ENCODE data around the gene CPN2. TPM values are rescaled to one million over a fixed set of nuclear protein-coding genes. Genes with fewer than 3 reads are reported as not detected.

The CPN2 gene
- total and polyA plus RNA-seq, 2 of the 13 experiments (the other 11 are each of a cell fraction or from before 2014, with no cell fraction given) = 26.7 to 27.7 TPM

DNA sequence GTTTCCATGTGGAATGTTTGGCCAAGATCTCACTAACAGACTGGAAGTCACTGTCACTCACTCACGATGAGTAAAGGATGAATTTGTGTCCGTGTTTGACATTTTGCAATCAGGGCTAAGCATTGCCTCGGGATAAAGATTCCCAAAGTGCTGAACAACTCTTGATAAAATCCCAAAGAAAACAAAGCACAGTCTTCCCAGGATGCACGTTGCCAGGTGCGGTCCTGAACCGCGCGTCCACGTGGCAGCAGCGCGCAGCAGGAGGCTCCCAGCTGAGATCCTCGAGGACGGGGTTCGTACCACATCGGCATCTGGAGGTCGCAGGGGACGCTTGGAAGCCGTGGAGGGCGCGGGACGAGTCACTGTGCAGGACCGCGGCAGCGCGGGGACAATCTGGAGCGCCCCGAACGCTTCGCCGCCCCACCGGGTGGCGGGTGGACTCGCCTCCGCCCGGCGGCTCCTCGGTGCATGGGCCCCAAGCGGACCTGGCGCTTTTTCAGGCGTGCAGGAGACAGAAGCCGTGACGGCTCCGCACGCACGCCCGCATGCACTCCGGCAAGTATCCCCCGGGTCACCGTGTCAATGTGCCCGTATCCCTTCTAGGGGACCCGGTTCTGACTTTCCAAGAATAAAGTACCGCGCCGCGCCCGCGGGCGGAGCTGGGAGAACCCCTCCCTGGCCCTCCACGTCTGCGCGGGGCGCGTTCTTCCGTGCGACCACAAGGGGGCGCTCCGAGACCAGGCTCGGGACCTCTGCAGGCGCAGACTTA is 17.7 kb downstream of the CPN2 start (continued):
- TF ChIP-seq DBP (CRISPR knock-in tag; IDR thresholded peaks at IDR 0.05; ENCODE audit: not compliant biosample characterization) = no peak
- peak; percentile 57 for TF ChIP-seq ZNF232 (CRISPR knock-in tag; IDR thresholded peaks at IDR 0.05; ENCODE audit: borderline replicate concordance)
- TF ChIP-seq MXI1 (IDR thresholded peaks at IDR 0.05; ENCODE audit: borderline replicate concordance, low read depth, low read length) = peak; percentile 45; the same call in 1 of the 3 replicates
- TF ChIP-seq ISL2 (CRISPR knock-in tag; IDR thresholded peaks at IDR 0.05) = no peak
- TF ChIP-seq FOXK2 (IDR thresholded peaks at IDR 0.05) = no peak
- TF ChIP-seq GZF1 (CRISPR knock-in tag; IDR thresholded peaks at IDR 0.05) = no peak; the same call in 1 of the 2 replicates
- TF ChIP-seq, protein P1, sequence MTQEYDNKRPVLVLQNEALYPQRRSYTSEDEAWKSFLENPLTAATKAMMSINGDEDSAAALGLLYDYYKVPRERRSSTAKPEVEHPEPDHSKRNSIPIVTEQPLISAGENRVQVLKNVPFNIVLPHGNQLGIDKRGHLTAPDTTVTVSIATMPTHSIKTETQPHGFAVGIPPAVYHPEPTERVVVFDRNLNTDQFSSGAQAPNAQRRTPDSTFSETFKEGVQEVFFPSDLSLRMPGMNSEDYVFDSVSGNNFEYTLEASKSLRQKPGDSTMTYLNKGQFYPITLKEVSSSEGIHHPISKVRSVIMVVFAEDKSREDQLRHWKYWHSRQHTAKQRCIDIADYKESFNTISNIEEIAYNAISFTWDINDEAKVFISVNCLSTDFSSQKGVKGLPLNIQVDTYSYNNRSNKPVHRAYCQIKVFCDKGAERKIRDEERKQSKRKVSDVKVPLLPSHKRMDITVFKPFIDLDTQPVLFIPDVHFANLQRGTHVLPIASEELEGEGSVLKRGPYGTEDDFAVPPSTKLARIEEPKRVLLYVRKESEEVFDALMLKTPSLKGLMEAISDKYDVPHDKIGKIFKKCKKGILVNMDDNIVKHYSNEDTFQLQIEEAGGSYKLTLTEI (CRISPR knock-in tag; conservative IDR thresholded peaks at IDR 0.05) = no peak
- TF ChIP-seq MATR3 (CRISPR knock-in tag; IDR thresholded peaks at IDR 0.05) = no peak
- peak; percentile 46; the same call in 1 of the 2 replicates for TF ChIP-seq KLF11 (CRISPR knock-in tag; IDR thresholded peaks at IDR 0.05)
- no peak for TF ChIP-seq GABPA (IDR thresholded peaks at IDR 0.05; ENCODE audit: low read depth, low read length)
- TF ChIP-seq GABPA (CRISPR knock-in tag; IDR thresholded peaks at IDR 0.05; ENCODE audit: low read depth) = no peak
- TF ChIP-seq, protein P2, sequence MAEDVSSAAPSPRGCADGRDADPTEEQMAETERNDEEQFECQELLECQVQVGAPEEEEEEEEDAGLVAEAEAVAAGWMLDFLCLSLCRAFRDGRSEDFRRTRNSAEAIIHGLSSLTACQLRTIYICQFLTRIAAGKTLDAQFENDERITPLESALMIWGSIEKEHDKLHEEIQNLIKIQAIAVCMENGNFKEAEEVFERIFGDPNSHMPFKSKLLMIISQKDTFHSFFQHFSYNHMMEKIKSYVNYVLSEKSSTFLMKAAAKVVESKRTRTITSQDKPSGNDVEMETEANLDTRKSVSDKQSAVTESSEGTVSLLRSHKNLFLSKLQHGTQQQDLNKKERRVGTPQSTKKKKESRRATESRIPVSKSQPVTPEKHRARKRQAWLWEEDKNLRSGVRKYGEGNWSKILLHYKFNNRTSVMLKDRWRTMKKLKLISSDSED (CRISPR knock-in tag; IDR thresholded peaks at IDR 0.05) = peak; percentile 91
- peak; percentile 15; the same call in 1 of the 2 replicates for TF ChIP-seq MIER2 (CRISPR knock-in tag; IDR thresholded peaks at IDR 0.05)
- TF ChIP-seq MLLT10 (CRISPR knock-in tag; IDR thresholded peaks at IDR 0.05) = no peak
- TF ChIP-seq ZNF629 (CRISPR knock-in tag; conservative IDR thresholded peaks at IDR 0.05) = 0 out of 2 replicates have a peak, but pooled peaks have one; percentile 9
- 0 out of 2 replicates have a peak, but pooled peaks have one; percentile 13 for TF ChIP-seq JUND (CRISPR knock-in tag; IDR thresholded peaks at IDR 0.05)
- no peak for TF ChIP-seq SP1 (IDR thresholded peaks at IDR 0.05)
- TF ChIP-seq SP1 (CRISPR knock-in tag; IDR thresholded peaks at IDR 0.05) = peak; percentile 29; the same call in 1 of the 2 replicates
- no peak for TF ChIP-seq ZNF260 (CRISPR knock-in tag; IDR thresholded peaks at IDR 0.05; ENCODE audit: borderline replicate concordance, low read depth)
- peak; percentile 91 for TF ChIP-seq ZNF484 (CRISPR knock-in tag; IDR thresholded peaks at IDR 0.05; ENCODE audit: borderline replicate concordance, low read depth)
- peak; percentile 78; the same call in 1 of the 2 replicates for TF ChIP-seq ZNF546 (CRISPR knock-in tag; conservative IDR thresholded peaks at IDR 0.05)
- peak; percentile 93 for TF ChIP-seq ZNF83 (CRISPR knock-in tag; IDR thresholded peaks at IDR 0.05; ENCODE audit: borderline replicate concordance)
- TF ChIP-seq ZFX (CRISPR knock-in tag; IDR thresholded peaks at IDR 0.05; ENCODE audit: low read depth) = peak; percentile 69
- peak; percentile 24 for TF ChIP-seq TFE3 (CRISPR knock-in tag; IDR thresholded peaks at IDR 0.05)
- TF ChIP-seq SSRP1 (CRISPR knock-in tag; IDR thresholded peaks at IDR 0.05) = 0 out of 2 replicates have a peak, but pooled peaks have one; percentile 40
- TF ChIP-seq AGO2 (optimal IDR thresholded peaks at IDR 0.05; ENCODE audit: low read depth, low read length) = no peak
